ENCODE data around the gene CCN2. TPM values are rescaled to one million over a fixed set of nuclear protein-coding genes. Genes with fewer than 3 reads are reported as not detected.

The CCN2 gene, protein sequence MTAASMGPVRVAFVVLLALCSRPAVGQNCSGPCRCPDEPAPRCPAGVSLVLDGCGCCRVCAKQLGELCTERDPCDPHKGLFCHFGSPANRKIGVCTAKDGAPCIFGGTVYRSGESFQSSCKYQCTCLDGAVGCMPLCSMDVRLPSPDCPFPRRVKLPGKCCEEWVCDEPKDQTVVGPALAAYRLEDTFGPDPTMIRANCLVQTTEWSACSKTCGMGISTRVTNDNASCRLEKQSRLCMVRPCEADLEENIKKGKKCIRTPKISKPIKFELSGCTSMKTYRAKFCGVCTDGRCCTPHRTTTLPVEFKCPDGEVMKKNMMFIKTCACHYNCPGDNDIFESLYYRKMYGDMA
- total RNA-seq = 1,000 to 10,000 TPM in 1 of 2 donors, 100 to 1,000 TPM in 1; 821 to 1,207 TPM

DNA sequence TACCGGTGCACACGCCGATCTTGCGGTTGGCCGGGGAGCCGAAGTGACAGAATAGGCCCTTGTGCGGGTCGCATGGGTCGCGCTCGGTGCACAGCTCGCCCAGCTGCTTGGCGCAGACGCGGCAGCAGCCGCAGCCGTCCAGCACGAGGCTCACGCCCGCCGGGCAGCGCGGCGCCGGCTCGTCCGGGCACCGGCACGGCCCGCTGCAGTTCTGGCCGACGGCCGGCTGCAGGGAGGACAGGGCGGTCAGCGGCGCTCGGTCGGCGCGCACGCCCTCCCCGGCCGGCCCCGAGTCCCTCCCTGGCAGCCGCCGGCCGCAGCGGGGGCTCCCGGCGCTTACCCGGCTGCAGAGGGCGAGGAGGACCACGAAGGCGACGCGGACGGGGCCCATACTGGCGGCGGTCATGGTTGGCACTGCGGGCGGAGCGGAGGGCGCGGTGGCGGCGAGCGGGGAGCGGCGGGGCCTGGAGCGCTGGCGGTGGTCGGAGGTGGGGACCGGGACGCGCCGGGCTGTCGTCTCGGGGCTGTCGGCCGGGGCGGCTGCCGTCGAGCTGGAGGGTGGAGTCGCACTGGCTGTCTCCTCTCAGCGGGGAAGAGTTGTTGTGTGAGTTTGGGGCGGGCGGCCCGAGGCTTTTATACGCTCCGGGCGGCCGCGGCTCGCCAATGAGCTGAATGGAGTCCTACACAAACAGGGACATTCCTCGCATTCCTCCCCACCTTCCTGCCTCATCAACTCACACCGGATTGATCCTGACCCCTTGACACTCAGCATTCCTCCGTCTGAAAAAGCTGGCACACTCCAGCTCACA is at the start of gene CCN2:
Gene CCN2, minus strand, starts transcription at position 606 of the 809 bp plus-strand sequence. Its CDS starts 200 bp downstream, at position 406.
- peaks cover 19 to 42% of the 10 kb centered on the region in 2 donors for H3K4me1 ChIP-seq (ENCODE audit: control insufficient read depth in 1 of 2, low read depth in 2 of 2)
- H3K9me3 ChIP-seq = no peaks in the 10 kb centered on the region
- peak; percentile 82 for ATAC-seq (ENCODE audit: insufficient number of reproducible peaks, low FRiP score, low read depth)

DNA sequence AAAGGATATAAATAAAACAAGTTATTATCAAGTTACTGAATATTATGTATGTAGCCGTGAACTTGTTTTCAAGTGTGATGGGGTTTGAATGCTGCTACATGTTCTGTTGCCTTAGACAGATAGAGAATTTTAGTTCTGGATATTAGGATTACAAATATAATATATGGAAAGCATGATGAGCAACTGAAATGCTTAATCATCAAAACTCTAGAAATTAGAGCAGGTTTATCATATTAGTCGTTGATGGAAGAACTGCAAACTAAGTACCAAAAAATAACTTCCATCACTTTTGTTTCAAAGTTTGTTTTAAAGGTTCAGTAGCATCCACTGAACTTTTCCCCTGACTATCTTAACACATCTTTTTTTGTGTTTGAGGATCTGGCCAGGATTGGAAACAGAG is 49.1 kb upstream of the CCN2 start:
- H3K4me1 ChIP-seq (ENCODE audit: control insufficient read depth in 1 of 2, low read depth in 2 of 2) = peaks cover 12 to 35% of the 10 kb centered on the region in 2 donors
- peak overlapping the region; percentile 63 to 70 for H3K27ac ChIP-seq
- H3K4me3 ChIP-seq = no peak overlapping the region
- TF ChIP-seq, protein P1, sequence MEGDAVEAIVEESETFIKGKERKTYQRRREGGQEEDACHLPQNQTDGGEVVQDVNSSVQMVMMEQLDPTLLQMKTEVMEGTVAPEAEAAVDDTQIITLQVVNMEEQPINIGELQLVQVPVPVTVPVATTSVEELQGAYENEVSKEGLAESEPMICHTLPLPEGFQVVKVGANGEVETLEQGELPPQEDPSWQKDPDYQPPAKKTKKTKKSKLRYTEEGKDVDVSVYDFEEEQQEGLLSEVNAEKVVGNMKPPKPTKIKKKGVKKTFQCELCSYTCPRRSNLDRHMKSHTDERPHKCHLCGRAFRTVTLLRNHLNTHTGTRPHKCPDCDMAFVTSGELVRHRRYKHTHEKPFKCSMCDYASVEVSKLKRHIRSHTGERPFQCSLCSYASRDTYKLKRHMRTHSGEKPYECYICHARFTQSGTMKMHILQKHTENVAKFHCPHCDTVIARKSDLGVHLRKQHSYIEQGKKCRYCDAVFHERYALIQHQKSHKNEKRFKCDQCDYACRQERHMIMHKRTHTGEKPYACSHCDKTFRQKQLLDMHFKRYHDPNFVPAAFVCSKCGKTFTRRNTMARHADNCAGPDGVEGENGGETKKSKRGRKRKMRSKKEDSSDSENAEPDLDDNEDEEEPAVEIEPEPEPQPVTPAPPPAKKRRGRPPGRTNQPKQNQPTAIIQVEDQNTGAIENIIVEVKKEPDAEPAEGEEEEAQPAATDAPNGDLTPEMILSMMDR (IDR thresholded peaks at IDR 0.05) = no peak
- no peaks in the 10 kb centered on the region for H3K36me3 ChIP-seq
- DNase-seq (ENCODE audit: low spot score) = no peak
- no peak for ATAC-seq (ENCODE audit: insufficient number of reproducible peaks, low FRiP score, low read depth)
- H3K27me3 ChIP-seq (replicated peaks; ENCODE audit: insufficient read depth) = no peaks in the 10 kb centered on the region
- H3K9me3 ChIP-seq = no peaks in the 10 kb centered on the region

More for the DNA sequence above, at the start of gene CCN2:
- Histone ChIP-seq H3K4me3 (peak within 1 kb of the TSS; percentile 82), H3K36me3 (peaks cover 18% of the 10 kb centered on the region), H3K27ac (peak within 1 kb of the TSS; percentile 92 to 97), H3K27me3 (replicated peaks; ENCODE audit: insufficient read depth) (no peaks in the 10 kb centered on the region)
- peak; percentile 67 for DNase-seq (ENCODE audit: low spot score)
- TF ChIP-seq, protein P1 (IDR thresholded peaks at IDR 0.05) = no peak

DNA sequence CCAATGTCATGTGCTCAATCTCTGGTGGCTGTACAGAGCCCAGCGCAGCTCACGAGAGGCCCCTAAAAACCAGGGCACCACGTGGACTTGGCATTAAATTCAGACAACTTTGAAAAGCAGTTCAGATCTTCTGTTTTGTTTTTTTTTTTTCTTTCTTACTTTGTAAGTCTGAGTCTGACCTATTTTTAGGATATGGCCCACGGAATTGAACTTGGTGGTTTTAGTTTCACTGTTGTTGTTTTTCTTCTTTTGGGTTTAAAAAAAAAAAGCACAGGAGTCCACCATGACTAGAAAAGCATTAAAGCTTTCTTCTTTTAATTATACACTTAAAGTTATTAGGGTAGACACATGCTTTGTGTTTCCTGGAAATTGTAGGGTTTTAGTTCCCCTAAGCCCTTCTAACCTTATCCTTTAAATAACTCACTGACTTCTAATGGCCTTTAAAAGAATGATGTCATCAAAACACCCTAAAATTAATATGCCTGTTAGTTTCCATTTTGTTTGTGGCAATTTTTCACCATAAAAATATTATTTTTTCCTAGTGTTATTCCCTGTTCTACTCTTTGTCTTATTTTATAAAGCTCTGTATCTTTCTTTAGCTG is 48.5 kb upstream of the CCN2 start:
- ATAC-seq (ENCODE audit: insufficient number of reproducible peaks, low FRiP score, low read depth) (no peak), DNase-seq (ENCODE audit: low spot score) (no peak)
- Histone ChIP-seq H3K27me3 (replicated peaks; ENCODE audit: insufficient read depth) (no peaks in the 10 kb centered on the region), H3K4me1 (ENCODE audit: control insufficient read depth in 1 of 2, low read depth in 2 of 2) (peaks cover 9 to 29% of the 10 kb centered on the region in 2 donors), H3K4me3 (peak overlapping the region; percentile 23), H3K9me3 (no peaks in the 10 kb centered on the region), H3K36me3 (no peaks in the 10 kb centered on the region), H3K27ac (peak overlapping the region; percentile 63 to 70)
- TF ChIP-seq, protein P1 (IDR thresholded peaks at IDR 0.05) = no peak

DNA sequence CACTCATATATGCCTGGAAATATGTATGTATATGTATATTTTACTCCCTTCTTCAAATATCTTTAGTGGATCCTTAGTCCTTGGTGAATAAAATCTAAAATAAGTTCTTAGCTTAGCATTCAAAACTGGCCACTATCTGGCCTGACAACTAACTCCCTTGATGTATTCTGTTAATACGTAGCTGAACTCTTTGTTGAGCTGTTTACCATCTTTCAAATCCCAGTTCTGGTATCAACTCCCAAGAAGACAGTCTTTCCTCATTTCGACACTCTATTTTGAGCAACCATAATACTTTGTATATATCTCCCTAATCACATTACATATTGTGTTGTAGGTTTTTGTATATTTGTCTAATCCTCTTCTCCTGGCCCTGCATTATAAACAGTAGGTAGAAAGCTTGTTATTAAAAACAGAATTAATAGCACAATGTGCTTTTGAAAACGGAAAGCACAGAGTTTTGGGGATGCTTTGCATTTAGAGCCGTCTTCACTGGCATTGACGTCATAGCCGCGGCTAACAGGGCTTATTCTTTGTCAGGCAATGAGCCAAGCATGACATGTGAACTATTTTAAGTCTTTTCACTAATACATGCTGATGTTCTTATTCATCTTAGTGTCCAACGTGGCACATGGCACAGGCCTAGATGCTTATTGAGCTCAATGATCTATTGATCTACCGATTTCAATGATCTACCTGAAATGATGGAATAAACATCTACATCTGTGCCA is 47.2 kb upstream of the CCN2 start:
- peak; percentile 85 for ATAC-seq (ENCODE audit: insufficient number of reproducible peaks, low FRiP score, low read depth)
- peak overlapping the region in 1 of 2 donors; percentile 70 for H3K27ac ChIP-seq

More for the DNA sequence above, 47.2 kb upstream of the CCN2 start:
- H3K9me3 ChIP-seq = no peaks in the 10 kb centered on the region
- TF ChIP-seq, protein P1 (IDR thresholded peaks at IDR 0.05) = no peak
- H3K4me1 ChIP-seq (ENCODE audit: control insufficient read depth in 1 of 2, low read depth in 2 of 2) = peaks cover 9 to 24% of the 10 kb centered on the region in 2 donors
- H3K36me3 ChIP-seq = no peaks in the 10 kb centered on the region
- no peak overlapping the region for H3K4me3 ChIP-seq
- peak; percentile 14 for DNase-seq (ENCODE audit: low spot score)
- no peaks in the 10 kb centered on the region for H3K27me3 ChIP-seq (replicated peaks; ENCODE audit: insufficient read depth)
